Nephron progenitor cell (in vitro differentiated cells): ENCODE data around the gene TIE1.

Experiments
- DNase-seq: peaks from one replicate; pipeline ENCODE4 v3.0.0; 2021
- H3K27ac Mint-ChIP-seq: 2 replicates; pipeline ENCODE4 v1.8.0; 2021; ENCODE audit warnings: mild to moderate bottlenecking, moderate library complexity, mixed read lengths
- H3K27me3 Mint-ChIP-seq: 2 replicates; pipeline ENCODE4 v1.8.0; 2021; ENCODE audit warnings: mild to moderate bottlenecking, low read depth, mixed read lengths; ENCODE audit not compliant: poor library complexity
- H3K36me3 Mint-ChIP-seq: 2 replicates; pipeline ENCODE4 v1.8.0; 2021; ENCODE audit warnings: low read depth, mixed read lengths
- H3K4me1 Mint-ChIP-seq: 2 replicates; pipeline ENCODE4 v1.8.0; 2021; ENCODE audit warnings: mixed read lengths
- H3K4me3 Mint-ChIP-seq: 2 replicates; pipeline ENCODE4 v1.8.0; 2021; ENCODE audit warnings: mild to moderate bottlenecking, moderate library complexity, mixed read lengths
- H3K9me3 Mint-ChIP-seq: 2 replicates; pipeline ENCODE4 v1.8.0; 2021; ENCODE audit warnings: mild to moderate bottlenecking, moderate library complexity, mixed read lengths
- CTCF ChIP-seq: fragments of 200-600 bp; sonication (generic); IDR thresholded peaks from 2 replicates; pipeline ENCODE4 v1.5.0; 2021; ENCODE audit warnings: antibody characterized with exemption

The TIE1 gene

GRCh38 chr1:43372172-43372571, 71.4 kb downstream of the TIE1 start:
- Mint-ChIP-seq H3K9me3 (no peaks in the 10 kb centered on the region), H3K4me3 (no peak overlapping the region), H3K27ac (no peak overlapping the region), H3K36me3 (no peaks in the 10 kb centered on the region), H3K4me1 (peaks cover 19% of the 10 kb centered on the region), H3K27me3 (peaks cover 5% of the 10 kb centered on the region)
- no peak for TF ChIP-seq CTCF
- no peak for DNase-seq
